Measurements from ENCODE around the gene BICDL2. TPM values are rescaled to one million over a fixed set of nuclear protein-coding genes. Genes with fewer than 3 reads are reported as not detected.

Gene BICDL2
- polyA plus RNA-seq, 1 experiment, result not detected

DNA sequence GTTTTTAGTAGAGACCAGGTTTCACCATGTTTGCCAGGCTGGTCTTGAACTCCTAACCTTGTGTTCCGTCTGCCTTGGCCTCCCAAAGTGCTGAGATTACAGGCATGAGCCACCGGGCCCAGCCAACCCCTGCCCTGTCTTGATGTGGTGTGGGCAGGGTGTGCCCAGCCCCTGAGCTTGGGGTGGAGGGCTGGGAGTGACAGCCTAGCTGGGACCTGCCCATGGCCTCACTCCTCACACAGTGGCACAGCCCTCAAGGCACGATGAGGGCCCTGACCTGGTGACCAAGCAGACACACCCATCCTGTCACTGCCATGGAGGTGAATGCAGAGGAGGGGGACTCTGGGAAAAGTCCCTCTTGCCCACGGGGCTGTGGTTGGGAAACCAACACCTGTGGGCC lies 31.7 kb upstream of the BICDL2 start:
- H3K27ac ChIP-seq (ENCODE audit: low read depth, low read length), result no peak overlapping the region
- CTCF ChIA-PET, result no interaction called here
- DNase-seq (ENCODE audit: low read depth, low spot score), result no peak
- no peak overlapping the region for H3K4me3 ChIP-seq (ENCODE audit: low read depth, low read length)
- POLR2A ChIA-PET, result interaction anchor here (0.5 kb wide), 1 partner anchor 1390 kb away, joined by 5 read pairs; no protein-coding TSS in a partner anchor
- no peaks in the 10 kb centered on the region for H3K9me3 ChIP-seq (ENCODE audit: control insufficient read depth, insufficient read depth, low read length)
- TF ChIP-seq CTCF (IDR thresholded peaks at IDR 0.05; ENCODE audit: low read depth, low read length), result no peak
- H3K27me3 ChIP-seq (ENCODE audit: control insufficient read depth, insufficient read depth, low read length), result no peaks in the 10 kb centered on the region

- no peaks in the 10 kb centered on the region for H3K9me3 ChIP-seq (ENCODE audit: control insufficient read depth, insufficient read depth, low read length)
- ChIA-PET POLR2A (no interaction called here), CTCF (interaction anchor here (1.1 kb wide), 1 partner anchor 35 kb away, joined by 3 read pairs; no protein-coding TSS in a partner anchor)
- H3K27ac ChIP-seq (ENCODE audit: low read depth, low read length), result no peak overlapping the region
- no peak for TF ChIP-seq CTCF (IDR thresholded peaks at IDR 0.05; ENCODE audit: low read depth, low read length)
- H3K4me3 ChIP-seq (ENCODE audit: low read depth, low read length), result peak overlapping the region; percentile 51
- no peaks in the 10 kb centered on the region for H3K27me3 ChIP-seq (ENCODE audit: control insufficient read depth, insufficient read depth, low read length)
- no peak for DNase-seq (ENCODE audit: low read depth, low spot score)
These were observed 29.6 kb upstream of the BICDL2 start for GRCh38 chr16:3066440-3066748.

- ChIA-PET CTCF (interaction anchor here (1.1 kb wide), 1 partner anchor 34 kb away, joined by 3 read pairs; no protein-coding TSS in a partner anchor), POLR2A (interaction anchor here (0.9 kb wide), 1 partner anchor 18 kb away, joined by 5 read pairs; no protein-coding TSS in a partner anchor)
- no peak overlapping the region for H3K27ac ChIP-seq (ENCODE audit: low read depth, low read length)
These were observed 29.1 kb upstream of the BICDL2 start for GRCh38 chr16:3065742-3066439.

DNA sequence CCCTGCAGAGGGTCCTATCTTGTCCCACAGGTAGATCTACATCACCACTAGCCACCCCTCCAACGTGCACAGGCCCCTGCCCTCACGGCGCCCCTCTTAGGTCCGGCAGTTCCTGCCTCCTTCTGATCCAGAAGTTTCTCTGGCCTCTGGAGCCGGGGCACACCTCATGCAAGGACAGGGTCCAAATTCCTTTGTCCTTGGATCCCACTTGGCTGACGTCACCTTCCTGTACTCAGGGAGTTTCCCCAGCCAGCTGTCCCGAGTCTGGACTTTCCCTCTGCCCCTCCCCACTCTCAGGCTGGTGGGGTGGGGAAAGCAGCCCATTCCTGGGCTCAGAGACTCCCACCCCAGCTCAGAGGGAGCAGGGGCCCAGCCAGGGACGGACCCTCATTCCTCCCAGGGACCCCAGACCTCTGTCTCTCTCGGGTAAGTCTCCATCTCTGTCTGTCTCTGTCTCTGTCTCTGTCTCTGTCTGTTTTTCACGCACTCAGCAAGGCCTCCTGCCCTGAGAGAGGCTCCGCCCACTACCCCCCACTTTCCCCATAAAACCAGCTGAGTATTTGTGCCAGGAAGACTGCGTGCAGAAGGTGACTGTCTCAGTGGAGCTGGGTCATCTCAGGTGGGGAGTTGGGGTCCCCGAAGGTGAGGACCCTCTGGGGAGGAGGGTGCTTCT lies 28.5 kb upstream of the BICDL2 start, which contains the start of gene IL32:
IL32 (plus strand) TSS at position 572 of the 673 bp plus-strand sequence. CDS start 172 bp downstream, outside the sequence.
- ChIA-PET POLR2A (interaction anchor here (0.9 kb wide), 1 partner anchor 18 kb away, joined by 5 read pairs; no protein-coding TSS in a partner anchor), CTCF (no interaction called here)
- Histone ChIP-seq H3K9me3 (ENCODE audit: control insufficient read depth, insufficient read depth, low read length) (no peaks in the 10 kb centered on the region), H3K4me3 (ENCODE audit: low read depth, low read length) (peak within 1 kb of the TSS; percentile 51), H3K27ac (ENCODE audit: low read depth, low read length) (peak within 1 kb of the TSS; percentile 39), H3K27me3 (ENCODE audit: control insufficient read depth, insufficient read depth, low read length) (no peaks in the 10 kb centered on the region)
- TF ChIP-seq CTCF (IDR thresholded peaks at IDR 0.05; ENCODE audit: low read depth, low read length), result no peak
- peak; percentile 36 for DNase-seq (ENCODE audit: low read depth, low spot score)

More at GRCh38 chr16:3065742-3066439, 29.1 kb upstream of the BICDL2 start:
- Histone ChIP-seq H3K27me3 (ENCODE audit: control insufficient read depth, insufficient read depth, low read length) (no peaks in the 10 kb centered on the region), H3K9me3 (ENCODE audit: control insufficient read depth, insufficient read depth, low read length) (no peaks in the 10 kb centered on the region), H3K4me3 (ENCODE audit: low read depth, low read length) (peak overlapping the region; percentile 51)
- no peak for DNase-seq (ENCODE audit: low read depth, low spot score)
- no peak for TF ChIP-seq CTCF (IDR thresholded peaks at IDR 0.05; ENCODE audit: low read depth, low read length)

Data from AG04450 (cell line).